Dendritic cell treated with granulocyte-macrophage colony-stimulating factor and Interleukin-4, amounts not matched to agents 40 ng/mL and 50 ng/mL, for 4 days (primary cell): ENCODE data around the gene C15orf40.
"Not testable (repeated sequence)": the region's sequence is repeated elsewhere in the genome, so short reads cannot be mapped to it uniquely, and the experiment has no call there.

Experiments
- H3K27ac Mint-ChIP-seq: one replicate; pipeline ENCODE4 v1.8.0; 2022; ENCODE audit warnings: mild to moderate bottlenecking, mixed read lengths
- H3K27me3 Mint-ChIP-seq: one replicate; pipeline ENCODE4 v1.8.0; 2022; ENCODE audit warnings: mild to moderate bottlenecking, mixed read lengths
- H3K36me3 Mint-ChIP-seq: one replicate; pipeline ENCODE4 v1.8.0; 2022; ENCODE audit warnings: low read depth, mixed read lengths
- H3K4me1 Mint-ChIP-seq: one replicate; pipeline ENCODE4 v1.8.0; 2022; ENCODE audit warnings: low read depth, mixed read lengths
- H3K4me3 Mint-ChIP-seq: one replicate; pipeline ENCODE4 v1.8.0; 2022; ENCODE audit warnings: mild to moderate bottlenecking, moderate library complexity, mixed read lengths
- H3K9me3 Mint-ChIP-seq: one replicate; pipeline ENCODE4 v1.8.0; 2022; ENCODE audit warnings: mixed read lengths
- intact Hi-C: fragments of 100-400 bp; cut with micrococcal nuclease; formaldehyde crosslinking; loops from one replicate; pipeline ENCODE4 v1.15.0; 2022

Gene C15orf40

DNA sequence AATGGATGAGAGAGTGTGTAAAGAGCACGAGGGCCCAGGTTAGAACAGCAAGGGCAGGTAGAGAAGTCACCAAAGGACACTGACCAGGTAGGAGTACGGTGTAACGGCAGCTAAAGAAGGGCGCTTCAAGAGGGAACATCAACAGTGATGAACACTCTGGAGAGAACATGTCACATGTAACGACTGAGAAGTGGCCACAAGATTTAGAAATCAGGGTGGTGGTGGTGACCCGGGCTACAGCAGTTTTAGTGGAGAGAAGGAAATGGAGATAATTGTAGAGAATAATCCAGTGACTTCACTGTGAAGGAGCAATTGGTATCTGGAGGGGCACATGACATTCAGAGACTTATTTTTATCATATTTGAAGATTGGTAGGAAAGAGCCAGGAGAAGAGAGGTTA lies 1.2 kb upstream of the C15orf40 start:
- Mint-ChIP-seq H3K4me1 (peaks cover 41% of the 10 kb centered on the region), H3K9me3 (no peaks in the 10 kb centered on the region), H3K36me3 (peaks cover 39% of the 10 kb centered on the region), H3K4me3 (peak overlapping the region; percentile 94), H3K27me3 (no peaks in the 10 kb centered on the region), H3K27ac (peak overlapping the region; percentile 87)
- intact Hi-C loops, result loop anchor here (2.0 to 5.0 kb wide), 3 partner anchors 54 to 195 kb away; partner anchors contain the start of genes BTBD1, HDGFL3 and TM6SF1

GRCh38 chr15:83012076-83012426 lies 612 bp upstream of the C15orf40 start:
- H3K27me3 Mint-ChIP-seq, result no peaks in the 10 kb centered on the region
- peaks cover 39% of the 10 kb centered on the region for H3K4me1 Mint-ChIP-seq
- H3K9me3 Mint-ChIP-seq, result no peaks in the 10 kb centered on the region
- intact Hi-C loops, result loop anchor here (2.0 to 5.0 kb wide), 3 partner anchors 55 to 195 kb away; partner anchors contain the start of genes BTBD1, HDGFL3 and TM6SF1
- H3K27ac Mint-ChIP-seq, result peak overlapping the region; percentile 87
- H3K4me3 Mint-ChIP-seq, result peak overlapping the region; percentile 94
- peaks cover 39% of the 10 kb centered on the region for H3K36me3 Mint-ChIP-seq

DNA sequence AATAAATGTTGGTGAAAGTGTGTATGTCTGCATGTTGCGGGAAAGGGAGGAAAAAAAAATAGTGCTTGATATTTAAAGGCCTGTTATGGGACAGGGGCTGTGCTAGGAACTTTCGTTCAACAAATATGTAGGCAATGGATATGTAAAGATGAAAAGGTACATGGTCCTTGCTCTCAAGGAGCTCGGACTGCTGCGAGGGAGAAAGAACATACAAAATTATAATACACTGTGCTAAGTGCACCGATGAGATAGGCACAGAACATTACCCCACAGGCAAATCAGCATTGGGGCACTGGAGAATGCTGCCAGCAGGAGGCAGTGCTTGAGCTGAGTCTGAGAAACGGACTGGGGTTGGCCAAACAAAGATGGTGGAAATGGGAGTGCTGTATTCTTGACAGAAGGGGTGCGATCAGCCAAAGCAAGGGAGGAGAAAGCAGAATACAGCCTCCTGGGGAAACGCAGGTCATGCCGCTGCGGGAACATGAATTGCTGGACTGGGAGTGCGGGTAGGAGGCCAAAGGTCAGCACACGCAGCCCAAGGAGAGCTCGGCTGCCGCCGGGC lies 649 bp downstream of the C15orf40 start:
- peaks cover 40% of the 10 kb centered on the region for H3K4me1 Mint-ChIP-seq
- peak overlapping the region; percentile 87 for H3K27ac Mint-ChIP-seq
- H3K4me3 Mint-ChIP-seq, result peak overlapping the region; percentile 94
- intact Hi-C loops, result loop anchor here (5.0 kb wide), 2 partner anchors 97 to 197 kb away; partner anchors contain the start of genes HDGFL3 and TM6SF1
- peaks cover 47% of the 10 kb centered on the region for H3K36me3 Mint-ChIP-seq
- H3K27me3 Mint-ChIP-seq, result no peaks in the 10 kb centered on the region
- H3K9me3 Mint-ChIP-seq, result no peaks in the 10 kb centered on the region

- Mint-ChIP-seq H3K36me3 (peaks cover 11% of the 10 kb centered on the region), H3K27ac (peak overlapping the region; percentile 68)
- H3K9me3 Mint-ChIP-seq, H3K4me1 Mint-ChIP-seq, H3K27me3 Mint-ChIP-seq, H3K4me3 Mint-ChIP-seq: not testable (repeated sequence)
- intact Hi-C loops, result loop anchor here (5.0 to 10.0 kb wide), 3 partner anchors 153 to 466 kb away; no protein-coding TSS in a partner anchor
Measured at GRCh38 chr15:83000672-83001031, 10.8 kb downstream of the C15orf40 start.

- H3K4me3 Mint-ChIP-seq, result peak overlapping the region; percentile 79
- H3K27me3 Mint-ChIP-seq, result no peaks in the 10 kb centered on the region
- H3K27ac Mint-ChIP-seq, result peak overlapping the region; percentile 68
- H3K9me3 Mint-ChIP-seq, result no peaks in the 10 kb centered on the region
- peaks cover 5% of the 10 kb centered on the region for H3K36me3 Mint-ChIP-seq
- intact Hi-C loops, result loop anchor here (5.0 to 10.0 kb wide), 3 partner anchors 153 to 465 kb away; no protein-coding TSS in a partner anchor
- H3K4me1 Mint-ChIP-seq, result peaks cover 7% of the 10 kb centered on the region
Measured at GRCh38 chr15:82999905-83000671, 11.4 kb downstream of the C15orf40 start.

DNA sequence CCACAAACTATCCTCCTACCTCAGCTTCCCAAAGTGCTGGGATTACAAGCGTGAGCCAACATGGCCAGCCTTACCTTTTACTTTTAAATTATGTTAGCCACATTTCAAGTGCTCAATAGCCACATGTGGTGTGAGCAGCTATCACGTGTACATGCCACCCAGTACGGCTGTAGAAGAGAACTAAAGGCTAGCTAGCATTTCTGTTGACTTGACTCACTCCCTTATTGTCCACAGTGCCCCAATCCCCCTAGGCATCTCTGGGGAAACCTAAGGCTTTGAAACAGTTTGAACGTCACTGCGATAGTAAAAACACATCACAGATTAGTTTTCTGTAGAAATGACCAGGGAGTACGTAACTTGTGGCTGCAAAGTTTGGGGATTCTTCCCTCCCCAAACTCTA lies 12.0 kb downstream of the C15orf40 start:
- no peaks in the 10 kb centered on the region for H3K27me3 Mint-ChIP-seq
- H3K4me3 Mint-ChIP-seq, result no peak overlapping the region
- H3K36me3 Mint-ChIP-seq, result no peaks in the 10 kb centered on the region
- intact Hi-C loops, result no loop called here
- H3K27ac Mint-ChIP-seq, result no peak overlapping the region
- H3K9me3 Mint-ChIP-seq, result no peaks in the 10 kb centered on the region
- peaks cover 7% of the 10 kb centered on the region for H3K4me1 Mint-ChIP-seq

GRCh38 chr15:82995938-82996337 lies 15.5 kb downstream of the C15orf40 start:
- Mint-ChIP-seq H3K4me3 (no peak overlapping the region), H3K4me1 (peaks cover 7% of the 10 kb centered on the region), H3K27ac (no peak overlapping the region), H3K36me3 (peaks cover 11% of the 10 kb centered on the region), H3K27me3 (no peaks in the 10 kb centered on the region), H3K9me3 (no peaks in the 10 kb centered on the region)
- intact Hi-C loops, result no loop called here

DNA sequence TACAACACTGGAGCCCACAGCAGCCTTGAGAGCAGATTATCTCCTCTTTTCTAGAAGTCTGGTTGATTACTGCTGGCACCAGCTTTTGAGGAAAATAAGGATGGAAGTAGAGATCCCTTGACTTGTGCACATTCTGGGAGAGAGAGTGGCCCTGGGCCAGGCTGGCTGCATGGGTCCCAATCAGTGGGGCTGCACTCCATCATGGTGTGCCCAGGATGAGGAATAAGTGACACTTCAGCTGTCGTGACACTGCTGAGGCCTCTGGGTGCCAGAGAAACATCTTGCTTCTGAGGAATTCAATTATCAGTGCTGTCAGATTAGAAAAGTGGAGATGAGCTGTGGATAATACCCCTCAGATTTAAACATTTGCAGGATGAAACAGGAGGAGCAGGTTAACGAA lies 16.4 kb downstream of the C15orf40 start:
- intact Hi-C loops, result no loop called here
- H3K36me3 Mint-ChIP-seq, result peaks cover 17% of the 10 kb centered on the region
- H3K4me1 Mint-ChIP-seq, result peaks cover 3% of the 10 kb centered on the region
- H3K27ac Mint-ChIP-seq, result no peak overlapping the region
- no peaks in the 10 kb centered on the region for H3K27me3 Mint-ChIP-seq
- no peak overlapping the region for H3K4me3 Mint-ChIP-seq
- no peaks in the 10 kb centered on the region for H3K9me3 Mint-ChIP-seq

DNA sequence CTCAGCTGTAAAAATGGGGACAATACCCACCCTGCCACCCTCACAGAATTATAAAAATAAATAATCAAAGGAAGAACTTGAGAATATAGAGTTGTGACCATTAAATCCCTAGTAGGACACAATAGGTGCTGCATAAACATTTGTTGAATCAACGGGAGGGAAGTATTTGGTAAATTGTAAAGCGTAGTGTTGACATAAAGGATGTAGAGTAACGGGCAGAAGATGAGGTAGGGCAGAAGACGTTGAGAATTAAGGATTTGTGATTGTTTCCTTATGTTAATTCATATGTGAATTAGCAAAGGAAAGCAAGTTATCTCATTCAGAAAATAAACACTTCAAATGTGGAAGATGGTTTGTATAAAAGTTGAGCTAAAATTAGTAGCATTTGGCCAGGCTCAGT lies 18.3 kb downstream of the C15orf40 start:
- H3K36me3 Mint-ChIP-seq, result peaks cover 36% of the 10 kb centered on the region
- no peaks in the 10 kb centered on the region for H3K4me1 Mint-ChIP-seq
- no peak overlapping the region for H3K4me3 Mint-ChIP-seq
- no peaks in the 10 kb centered on the region for H3K27me3 Mint-ChIP-seq
- intact Hi-C loops, result no loop called here
- no peak overlapping the region for H3K27ac Mint-ChIP-seq
- H3K9me3 Mint-ChIP-seq, result no peaks in the 10 kb centered on the region

DNA sequence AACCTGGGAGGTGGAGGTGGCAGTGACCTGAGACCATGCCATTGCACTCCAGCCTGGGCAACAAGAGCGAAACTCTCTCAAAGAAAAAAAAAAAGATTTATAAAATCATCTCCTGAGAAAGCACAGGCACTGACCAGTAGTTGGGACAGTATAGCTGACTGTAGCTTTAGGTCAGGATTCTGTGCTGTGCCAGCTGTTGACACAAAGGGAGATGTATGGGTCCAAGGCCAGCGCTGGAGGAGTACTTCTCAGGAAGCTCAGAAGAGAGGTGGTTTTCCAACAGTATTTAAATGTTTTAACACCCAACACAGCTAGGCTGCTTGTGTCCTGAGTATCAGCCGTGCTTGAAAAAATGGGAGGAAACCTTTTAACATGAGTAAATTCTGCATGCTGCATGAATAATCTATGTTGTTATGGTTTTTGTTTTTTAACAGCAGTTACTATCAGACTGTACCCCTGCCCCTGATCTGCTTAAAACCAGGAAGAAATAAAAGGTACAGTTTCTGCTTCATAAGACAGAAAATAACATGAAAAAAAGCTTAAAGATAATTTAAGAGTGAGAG lies 18.9 kb downstream of the C15orf40 start:
- Mint-ChIP-seq H3K36me3 (peaks cover 42% of the 10 kb centered on the region), H3K27me3 (no peaks in the 10 kb centered on the region), H3K4me1 (peaks cover under 1% of the 10 kb centered on the region), H3K9me3 (no peaks in the 10 kb centered on the region), H3K27ac (no peak overlapping the region), H3K4me3 (no peak overlapping the region)
- intact Hi-C loops, result no loop called here

DNA sequence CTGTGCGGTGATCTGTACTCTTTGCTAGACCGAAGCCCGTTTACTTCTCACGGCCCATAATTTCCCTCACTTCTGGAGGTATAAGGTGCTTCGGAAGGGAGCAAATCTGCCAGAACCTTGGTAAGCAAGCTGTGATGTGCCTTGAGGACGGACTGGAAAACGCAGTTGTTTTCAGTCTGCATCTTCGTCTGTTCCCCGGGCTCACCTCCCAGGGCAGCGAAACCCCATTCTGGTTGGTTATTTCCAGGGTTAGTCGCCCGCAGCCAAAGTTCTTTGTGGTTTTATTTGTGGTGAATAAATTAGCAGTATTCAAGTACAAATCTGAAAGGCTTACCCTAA lies 25.0 kb downstream of the C15orf40 start:
- no peaks in the 10 kb centered on the region for H3K9me3 Mint-ChIP-seq
- H3K27ac Mint-ChIP-seq, result peak overlapping the region; percentile 95
- peaks cover 56% of the 10 kb centered on the region for H3K36me3 Mint-ChIP-seq
- intact Hi-C loops, result loop anchor here (5.0 kb wide), 4 partner anchors 34 to 174 kb away; partner anchors contain the start of gene HOMER2
- H3K27me3 Mint-ChIP-seq, result no peaks in the 10 kb centered on the region
- H3K4me3 Mint-ChIP-seq, result peak overlapping the region; percentile 94
- H3K4me1 Mint-ChIP-seq, result peaks cover 20% of the 10 kb centered on the region

DNA sequence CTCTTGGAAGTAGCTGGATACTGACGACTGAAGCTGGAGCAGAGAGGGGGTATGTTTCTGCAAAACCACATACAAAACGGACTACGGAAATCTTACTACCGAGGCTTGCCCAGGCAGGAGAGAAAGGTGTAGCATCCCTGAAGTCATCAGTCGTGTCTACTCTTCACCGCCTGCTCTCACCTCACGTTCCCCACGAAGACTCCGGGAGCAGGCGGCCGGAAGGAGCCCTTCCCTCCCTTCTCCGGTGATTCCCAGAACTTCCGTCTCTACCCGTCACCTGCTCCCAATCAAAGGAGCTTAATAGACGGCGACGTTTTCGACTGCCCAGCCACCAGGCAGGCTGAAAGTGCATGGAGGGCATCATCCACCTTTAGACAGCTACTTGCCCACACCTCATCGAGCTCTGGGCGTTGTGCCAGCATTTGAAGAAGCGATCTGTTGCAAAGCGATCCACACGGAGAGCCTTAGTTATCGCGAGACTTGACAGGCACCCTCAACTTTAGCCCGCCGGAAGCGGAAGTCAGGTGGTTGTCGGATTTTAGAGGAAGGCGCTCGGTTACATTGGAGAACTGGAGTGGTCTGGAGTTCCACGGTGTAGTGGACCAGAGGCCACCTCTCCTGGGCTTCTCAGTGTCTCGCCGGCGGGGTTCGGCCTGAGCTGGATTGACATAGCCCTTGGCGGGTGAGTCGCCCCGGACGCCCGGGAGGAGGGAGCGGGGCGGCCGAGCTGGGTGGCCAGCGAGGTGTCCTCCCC lies 25.6 kb downstream of the C15orf40 start, which contains the start of gene RAMAC:
RAMAC (plus strand) TSS at position 523 of the 754 bp plus-strand sequence. CDS start 2,809 bp downstream, outside the sequence.
- intact Hi-C loops, result loop anchor here (5.0 kb wide), 4 partner anchors 34 to 174 kb away; partner anchors contain the start of gene HOMER2
- peak within 1 kb of the TSS; percentile 94 for H3K4me3 Mint-ChIP-seq

GRCh38 chr15:82980981-82981380 lies 30.5 kb downstream of the C15orf40 start:
- no peak overlapping the region for H3K4me3 Mint-ChIP-seq
- intact Hi-C loops, result no loop called here
- no peaks in the 10 kb centered on the region for H3K27me3 Mint-ChIP-seq
- H3K4me1 Mint-ChIP-seq, result peaks cover 17% of the 10 kb centered on the region
- no peaks in the 10 kb centered on the region for H3K9me3 Mint-ChIP-seq
- no peak overlapping the region for H3K27ac Mint-ChIP-seq
- peaks cover 16% of the 10 kb centered on the region for H3K36me3 Mint-ChIP-seq

More for the DNA sequence above, 25.6 kb downstream of the C15orf40 start, which contains the start of gene RAMAC:
- peaks cover 51% of the 10 kb centered on the region for H3K36me3 Mint-ChIP-seq
- no peaks in the 10 kb centered on the region for H3K27me3 Mint-ChIP-seq
- H3K4me1 Mint-ChIP-seq, result peaks cover 20% of the 10 kb centered on the region
- H3K27ac Mint-ChIP-seq, result peak within 1 kb of the TSS; percentile 95
- no peaks in the 10 kb centered on the region for H3K9me3 Mint-ChIP-seq
